Tibial nerve (tissue), 4 donors: ENCODE results near the gene DLGAP1. TPM values are rescaled to one million over a fixed set of nuclear protein-coding genes. Genes with fewer than 3 reads are reported as not detected.

Experiments
- DNase-seq, 2 donors: peaks; one replicate each; pipeline ENCODE4 v3.0.0-alpha.2; 2019; ENCODE audit warnings: low spot score in 2 of 2
- H3K27ac ChIP-seq, 4 donors: fragments of 200-600 bp; sonication (generic) in 3 of 4; one replicate each; pipeline ENCODE4 v1.5.1; 2017 to 2019; ENCODE audit warnings: mild to moderate bottlenecking in 1 of 4
- H3K27me3 ChIP-seq, 2 donors: fragments of 200-600 bp; sonication (generic) in 1 of 2; one replicate each; pipeline versions ENCODE4 v1.5.1 to v1.6.0; 2017 to 2019
- H3K36me3 ChIP-seq, 3 donors: fragments of 200-600 bp; sonication (generic); one replicate each; pipeline ENCODE4 v1.5.1; 2018 to 2019
- H3K4me1 ChIP-seq, 4 donors: fragments of 200-600 bp; sonication (generic) in 3 of 4; one replicate each; pipeline ENCODE4 v1.5.1; 2017 to 2019
- H3K4me3 ChIP-seq, 4 donors: fragments of 200-600 bp; sonication (generic) in 3 of 4; one replicate each; pipeline ENCODE4 v1.5.1; 2017 to 2019; ENCODE audit warnings: mild to moderate bottlenecking in 1 of 4, moderate library complexity in 1 of 4
- H3K9me3 ChIP-seq, 4 donors: fragments of 200-600 bp; sonication (generic) in 3 of 4; one replicate each; pipeline ENCODE4 v1.5.1; 2017 to 2019
- EP300 ChIP-seq, 2 donors: sonication (generic); formaldehyde crosslinking; IDR thresholded peaks; one replicate each; pipeline ENCODE4 v1.6.1; 2017; ENCODE audit warnings: antibody characterized with exemption in 2 of 2, mild to moderate bottlenecking in 1 of 2
- POLR2A ChIP-seq, 2 donors: fragments of 450-650 bp; IDR thresholded peaks; one replicate each; pipeline ENCODE4 v1.6.1; 2017; ENCODE audit warnings: antibody characterized with exemption in 2 of 2, mild to moderate bottlenecking in 2 of 2, moderate library complexity in 2 of 2
- WGBS, 2 donors: methylation state at CpG; one replicate each; pipeline ENCODE4 v1.1.5; 2018; 5-methylcytosine and 5-hydroxymethylcytosine counted together
- total RNA-seq, 4 donors: library from RNA; depleted of rRNA; stranded (reverse); fragments of >200 nt; gene quantifications; one replicate each; pipeline ENCODE4 v1.1.0, GENCODE V29; 2016
- TF ChIP-seq, protein P1 (sequence below), 5 experiments: fragments of 200-600 bp in 3 of 5; fragments of 450-650 bp in 2 of 5; sonication (generic) in 3 of 5; IDR thresholded peaks; one replicate each; pipeline ENCODE4 v1.5.1; 2016 to 2019; ENCODE audit warnings: antibody characterized with exemption in 5 of 5, mild to moderate bottlenecking in 3 of 5, moderate library complexity in 2 of 5

Gene DLGAP1
- total RNA-seq, 4 donors from 2014 or later: 1.5 to 18.3 (median 2.5) TPM

DNA sequence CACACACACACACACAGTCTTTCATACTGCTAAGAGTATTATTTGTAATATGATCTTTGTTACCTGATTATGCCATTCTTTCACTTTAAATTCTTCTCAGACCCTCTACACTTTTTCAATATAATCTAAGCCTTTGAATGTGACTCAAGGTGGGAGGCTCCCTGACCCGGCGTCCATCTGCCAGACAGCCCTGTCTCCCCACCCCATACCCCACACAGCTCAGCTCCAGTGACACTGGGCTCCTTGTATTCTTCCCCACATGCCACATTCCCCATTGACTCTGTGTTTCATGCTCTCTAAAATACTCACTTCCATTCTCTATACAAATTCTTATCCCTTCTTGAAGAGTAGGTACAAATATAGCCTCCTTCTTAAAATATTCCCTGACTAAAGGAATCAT lies 563.0 kb downstream of the DLGAP1 start:
- H3K27me3 ChIP-seq: no peaks in the 10 kb centered on the region
- no peak for DNase-seq
- no peak overlapping the region for H3K27ac ChIP-seq
- H3K36me3 ChIP-seq: no peaks in the 10 kb centered on the region
- 38 to 44% methylated on average over 2 of the region's 2 CpGs for WGBS, 2 donors
- TF ChIP-seq, protein P1, sequence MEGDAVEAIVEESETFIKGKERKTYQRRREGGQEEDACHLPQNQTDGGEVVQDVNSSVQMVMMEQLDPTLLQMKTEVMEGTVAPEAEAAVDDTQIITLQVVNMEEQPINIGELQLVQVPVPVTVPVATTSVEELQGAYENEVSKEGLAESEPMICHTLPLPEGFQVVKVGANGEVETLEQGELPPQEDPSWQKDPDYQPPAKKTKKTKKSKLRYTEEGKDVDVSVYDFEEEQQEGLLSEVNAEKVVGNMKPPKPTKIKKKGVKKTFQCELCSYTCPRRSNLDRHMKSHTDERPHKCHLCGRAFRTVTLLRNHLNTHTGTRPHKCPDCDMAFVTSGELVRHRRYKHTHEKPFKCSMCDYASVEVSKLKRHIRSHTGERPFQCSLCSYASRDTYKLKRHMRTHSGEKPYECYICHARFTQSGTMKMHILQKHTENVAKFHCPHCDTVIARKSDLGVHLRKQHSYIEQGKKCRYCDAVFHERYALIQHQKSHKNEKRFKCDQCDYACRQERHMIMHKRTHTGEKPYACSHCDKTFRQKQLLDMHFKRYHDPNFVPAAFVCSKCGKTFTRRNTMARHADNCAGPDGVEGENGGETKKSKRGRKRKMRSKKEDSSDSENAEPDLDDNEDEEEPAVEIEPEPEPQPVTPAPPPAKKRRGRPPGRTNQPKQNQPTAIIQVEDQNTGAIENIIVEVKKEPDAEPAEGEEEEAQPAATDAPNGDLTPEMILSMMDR (IDR thresholded peaks at IDR 0.05): no peak
- no peak for TF ChIP-seq POLR2A (IDR thresholded peaks at IDR 0.05)
- no peak for TF ChIP-seq EP300 (IDR thresholded peaks at IDR 0.05)
- H3K4me1 ChIP-seq: no peaks in the 10 kb centered on the region
- no peak overlapping the region for H3K4me3 ChIP-seq
- H3K9me3 ChIP-seq: no peaks in the 10 kb centered on the region

DNA sequence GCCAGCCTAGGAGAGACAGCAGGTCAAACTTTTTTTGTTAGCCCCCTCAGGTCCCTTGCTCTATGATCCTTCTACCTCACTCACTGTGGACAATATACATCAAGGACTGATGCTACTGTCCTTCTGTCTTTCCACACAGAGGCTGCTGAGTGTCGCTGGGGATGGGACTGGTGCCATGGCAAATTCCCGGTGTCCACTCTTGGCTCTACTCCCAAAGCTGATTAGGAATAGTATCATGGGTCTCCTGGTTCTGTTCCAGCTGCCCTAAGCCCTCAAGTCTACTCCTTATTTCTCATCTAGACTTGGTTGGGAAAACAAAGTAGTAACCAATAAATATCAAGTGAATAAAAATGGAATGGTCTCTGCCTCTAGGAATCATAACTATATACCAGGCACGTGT lies 563.9 kb downstream of the DLGAP1 start:
- H3K4me3 ChIP-seq: no peak overlapping the region
- no peaks in the 10 kb centered on the region for H3K9me3 ChIP-seq
- WGBS, 2 donors: 53 to 58% methylated on average over 3 of the region's 3 CpGs
- H3K27me3 ChIP-seq: no peaks in the 10 kb centered on the region
- H3K27ac ChIP-seq: no peak overlapping the region
- H3K36me3 ChIP-seq: no peaks in the 10 kb centered on the region
- no peaks in the 10 kb centered on the region for H3K4me1 ChIP-seq
- DNase-seq: no peak
- no peak for TF ChIP-seq EP300 (IDR thresholded peaks at IDR 0.05)
- TF ChIP-seq, protein P1 (IDR thresholded peaks at IDR 0.05): no peak
- no peak for TF ChIP-seq POLR2A (IDR thresholded peaks at IDR 0.05)

DNA sequence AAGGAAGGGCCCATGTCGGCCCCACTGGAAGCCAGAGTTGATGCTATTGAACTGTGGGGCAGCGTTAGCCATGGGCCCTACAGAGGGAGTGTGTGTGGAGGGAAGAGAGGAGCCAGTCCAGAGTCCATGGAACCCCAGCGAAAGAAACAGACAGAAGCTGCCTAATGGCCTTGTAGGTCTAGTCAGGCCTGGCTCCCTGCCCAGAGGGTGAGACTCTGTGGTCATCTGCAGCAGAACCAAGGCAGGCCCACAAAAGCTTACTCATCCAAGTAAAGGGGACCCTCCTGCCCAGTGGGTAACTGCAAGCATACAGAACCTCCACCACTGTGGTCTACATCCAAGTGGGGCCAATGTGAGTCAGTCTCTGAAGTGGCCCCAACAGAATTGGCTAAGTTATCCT lies 565.3 kb downstream of the DLGAP1 start:
- no peaks in the 10 kb centered on the region for H3K27me3 ChIP-seq

DNA sequence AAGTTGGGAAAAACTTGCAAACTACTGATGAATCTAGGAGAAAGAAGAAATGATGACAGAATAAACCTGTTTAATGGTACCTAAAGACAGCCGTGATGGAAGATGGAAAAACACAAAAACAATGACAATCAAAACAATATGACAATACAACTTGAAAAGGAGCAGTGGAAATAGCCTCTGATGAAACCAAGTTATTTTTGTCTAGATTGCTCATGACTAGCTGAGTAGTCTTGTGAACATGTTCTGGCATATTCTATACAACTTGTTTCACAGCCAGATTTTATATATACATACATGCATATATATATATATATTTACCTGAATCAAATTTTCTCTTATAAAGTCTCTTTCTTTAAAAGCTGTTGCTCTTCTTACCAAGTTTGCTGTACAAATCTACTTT lies 566.0 kb downstream of the DLGAP1 start:
- DNase-seq: no peak
- H3K27ac ChIP-seq: no peak overlapping the region
- H3K4me3 ChIP-seq: no peak overlapping the region
- H3K4me1 ChIP-seq: no peaks in the 10 kb centered on the region
- TF ChIP-seq, protein P1 (IDR thresholded peaks at IDR 0.05): no peak
- no peak for TF ChIP-seq EP300 (IDR thresholded peaks at IDR 0.05)
- TF ChIP-seq POLR2A (IDR thresholded peaks at IDR 0.05): no peak
- no peaks in the 10 kb centered on the region for H3K27me3 ChIP-seq
- no peaks in the 10 kb centered on the region for H3K9me3 ChIP-seq
- 85 to 93% methylated on average over 1 of the region's 1 CpG for WGBS, 2 donors
- no peaks in the 10 kb centered on the region for H3K36me3 ChIP-seq

More for the DNA sequence above, 565.3 kb downstream of the DLGAP1 start:
- TF ChIP-seq POLR2A (IDR thresholded peaks at IDR 0.05) (no peak), EP300 (IDR thresholded peaks at IDR 0.05) (no peak)
- TF ChIP-seq, protein P1 (IDR thresholded peaks at IDR 0.05): no peak
- no peak overlapping the region for H3K4me3 ChIP-seq
- WGBS, 2 donors: 93 to 98% methylated on average over 3 of the region's 3 CpGs
- no peaks in the 10 kb centered on the region for H3K9me3 ChIP-seq
- no peak overlapping the region for H3K27ac ChIP-seq
- H3K36me3 ChIP-seq: no peaks in the 10 kb centered on the region
- H3K4me1 ChIP-seq: no peaks in the 10 kb centered on the region
- DNase-seq: no peak

DNA sequence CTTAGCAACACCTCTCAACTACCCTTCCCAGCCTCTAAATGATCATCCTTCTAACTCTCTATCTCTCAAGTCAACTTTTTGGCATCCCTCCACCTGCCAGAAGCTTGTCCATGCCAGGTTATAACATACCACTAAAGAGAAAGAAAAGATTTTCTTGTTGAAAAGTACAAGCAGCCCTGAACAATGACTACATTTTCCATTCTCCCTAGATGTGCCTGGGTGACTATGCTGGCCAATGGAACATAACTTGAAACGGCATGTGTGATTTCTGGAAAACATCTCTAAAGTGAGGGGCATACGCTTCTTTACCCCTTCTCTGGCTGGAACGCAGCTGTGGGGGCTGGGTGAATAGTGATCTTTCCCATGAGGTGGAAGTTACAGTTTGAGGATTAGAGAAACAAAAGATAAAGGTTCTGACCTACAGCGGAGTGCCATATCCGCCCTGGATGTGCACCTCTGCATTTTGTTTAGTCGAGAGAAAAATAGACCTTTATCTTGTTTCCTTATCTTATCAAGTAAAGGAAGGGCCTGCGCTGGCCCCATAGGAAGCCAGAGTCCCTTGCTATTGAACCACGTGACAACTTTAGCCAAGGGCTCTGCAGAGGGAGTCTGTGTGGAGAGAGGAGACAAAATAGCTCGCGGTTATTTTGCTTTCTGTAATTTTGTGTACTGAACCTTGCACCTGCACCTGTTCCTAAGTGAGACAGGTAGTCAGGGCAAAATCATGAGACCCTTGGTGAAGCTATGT lies 568.4 kb downstream of the DLGAP1 start:
- Histone ChIP-seq H3K27me3 (no peaks in the 10 kb centered on the region), H3K4me1 (no peaks in the 10 kb centered on the region), H3K4me3 (no peak overlapping the region), H3K9me3 (no peaks in the 10 kb centered on the region), H3K27ac (no peak overlapping the region), H3K36me3 (no peaks in the 10 kb centered on the region)
- TF ChIP-seq POLR2A (IDR thresholded peaks at IDR 0.05) (no peak), EP300 (IDR thresholded peaks at IDR 0.05) (no peak)
- TF ChIP-seq, protein P1 (IDR thresholded peaks at IDR 0.05): no peak
- DNase-seq: no peak
- 66 to 70% methylated on average over 10 of the region's 10 CpGs for WGBS, 2 donors
